Activated effector memory CD4-positive, alpha-beta T cell treated with anti-CD3 and anti-CD28 coated beads, Interleukin-2, amount 50 U/mL, for 16 hours (primary cell): ENCODE measurements around the gene ZNF728.
"Not testable (repeated sequence)": the region's sequence is repeated elsewhere in the genome, so short reads cannot be mapped to it uniquely, and the experiment has no call there.

ENCODE experiments used
- DNase-seq: peaks from one replicate; pipeline ENCODE4 v3.0.0-alpha.2; 2020

The ZNF728 gene

GRCh38 chr19:23002690-23003422 is at the start of gene ZNF728:
Gene ZNF728, minus strand, starts transcription at chr19:23003176. Its CDS starts 146 bp downstream, at chr19:23003030.
- DNase-seq = no peak

GRCh38 chr19:23052349-23052748 is 49.4 kb upstream of the ZNF728 start:
- no peak for DNase-seq

- DNase-seq = no peak
Measured at GRCh38 chr19:23049256-23049655, 46.3 kb upstream of the ZNF728 start.

- no peak for DNase-seq
Measured at GRCh38 chr19:23046743-23047142, 43.8 kb upstream of the ZNF728 start.

- DNase-seq = no peak
Measured at GRCh38 chr19:23033721-23034120, 30.7 kb upstream of the ZNF728 start.

GRCh38 chr19:23015660-23016059 is 12.7 kb upstream of the ZNF728 start:
- no peak for DNase-seq

GRCh38 chr19:22994957-22995356 is 8.0 kb downstream of the ZNF728 start:
- not testable (repeated sequence) for DNase-seq

- no peak for DNase-seq
Measured at GRCh38 chr19:22976248-22976647, 26.7 kb downstream of the ZNF728 start.

GRCh38 chr19:22975546-22976136 is 27.3 kb downstream of the ZNF728 start:
- not testable (repeated sequence) for DNase-seq

GRCh38 chr19:22945560-22945959 is 57.4 kb downstream of the ZNF728 start:
- DNase-seq = no peak

GRCh38 chr19:22935151-22935550 is 67.8 kb downstream of the ZNF728 start:
- no peak for DNase-seq

- DNase-seq = not testable (repeated sequence)
Measured at GRCh38 chr19:22927576-22927975, 75.4 kb downstream of the ZNF728 start.

- DNase-seq = not testable (repeated sequence)
Measured at GRCh38 chr19:22925181-22925580, 77.8 kb downstream of the ZNF728 start.
